DMS53 (cell line): ENCODE data around the gene UQCRC2.
"Not testable (repeated sequence)": the region's sequence is repeated elsewhere in the genome, so short reads cannot be mapped to it uniquely, and the experiment has no call there.

Source experiments
- DNase-seq: peaks from one replicate; lab custom pipeline; 2025; lab: John Stamatoyannopoulos, UW

The UQCRC2 gene

DNA sequence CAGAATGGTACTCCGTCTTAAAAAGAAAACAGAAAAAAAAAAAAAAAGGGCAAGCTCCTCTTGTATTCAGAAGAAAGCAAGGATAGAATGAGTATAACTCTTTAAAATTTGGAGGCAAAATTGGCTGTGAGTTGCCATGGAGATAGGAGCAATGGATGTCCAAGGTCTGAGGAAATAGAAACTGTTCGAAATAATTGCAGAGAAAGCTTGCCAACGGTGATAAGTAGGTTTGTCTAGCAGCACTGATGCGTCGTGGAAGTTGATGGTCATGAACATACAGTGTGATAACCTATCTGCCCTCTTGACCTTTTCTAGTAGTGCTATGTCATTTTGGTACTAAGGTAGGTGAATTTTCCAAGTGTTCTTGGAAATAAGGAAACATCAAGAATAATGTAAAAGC is 57.7 kb downstream of the UQCRC2 start:
- DNase-seq: no peak

DNA sequence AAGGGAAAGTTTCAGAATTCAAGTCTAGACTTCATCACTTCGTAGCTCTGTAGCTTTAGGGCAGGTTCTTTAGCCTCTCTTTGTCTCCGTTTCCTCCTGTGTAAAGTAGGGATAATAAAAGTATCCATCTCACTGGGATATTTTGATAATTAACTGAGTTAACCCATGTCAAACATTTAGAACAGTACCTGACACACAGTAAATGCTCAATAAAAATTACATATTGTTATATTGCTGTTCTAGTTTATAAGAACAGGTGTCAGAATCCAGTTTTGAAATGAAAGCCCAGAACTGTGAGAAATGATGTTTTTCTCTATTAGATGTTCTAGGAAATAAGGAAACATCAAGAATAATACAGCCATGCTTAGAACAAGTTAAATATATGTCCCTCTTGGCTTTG is 59.1 kb downstream of the UQCRC2 start:
- no peak for DNase-seq

DNA sequence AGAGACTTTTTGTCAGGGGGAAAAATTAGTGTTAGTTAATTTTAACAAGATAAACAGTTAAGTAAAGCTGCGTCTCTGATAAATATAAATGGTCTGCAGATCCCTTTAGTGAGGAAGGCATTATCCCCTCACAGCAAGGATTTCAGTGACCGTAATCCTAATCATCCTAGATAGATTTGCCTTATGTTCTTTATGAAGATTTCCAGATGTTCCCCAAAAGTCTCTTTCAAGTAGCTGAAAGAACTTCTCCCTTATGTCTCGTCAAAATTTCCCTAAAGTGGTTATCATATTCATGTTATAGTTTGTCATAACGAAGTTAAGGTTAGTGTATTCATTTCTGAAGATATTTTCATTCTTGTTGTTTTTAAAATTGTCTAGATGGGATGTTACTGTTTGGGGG is 60.3 kb downstream of the UQCRC2 start:
- DNase-seq: no peak

DNA sequence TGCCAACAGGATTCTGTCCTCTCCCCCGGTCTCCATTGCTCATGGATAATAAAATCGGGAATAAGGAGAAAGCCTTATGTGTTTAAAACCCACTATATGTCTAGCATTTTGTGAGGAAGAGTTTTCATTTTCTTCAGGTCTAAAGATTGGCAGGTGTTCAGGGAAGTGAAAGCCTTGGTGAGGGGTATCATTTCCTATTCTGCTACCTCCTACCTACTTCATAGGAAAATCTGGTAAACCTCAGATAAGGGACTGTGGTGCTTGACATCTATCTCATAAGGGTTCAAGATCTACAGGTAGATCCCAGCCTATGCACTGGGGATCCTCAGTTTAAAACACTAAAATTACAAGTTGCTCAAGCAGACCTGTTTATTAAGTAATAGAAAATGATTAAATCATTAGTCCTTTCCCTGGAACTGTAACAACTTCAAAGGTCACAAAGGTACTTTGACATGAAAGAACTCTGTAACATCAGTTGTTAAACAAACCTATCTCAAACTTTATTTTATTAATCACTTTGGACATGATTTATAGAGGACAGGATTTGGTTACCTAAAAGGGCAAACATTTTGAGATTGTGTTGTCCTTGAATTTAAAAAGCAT is 61.2 kb downstream of the UQCRC2 start:
- no peak for DNase-seq

DNA sequence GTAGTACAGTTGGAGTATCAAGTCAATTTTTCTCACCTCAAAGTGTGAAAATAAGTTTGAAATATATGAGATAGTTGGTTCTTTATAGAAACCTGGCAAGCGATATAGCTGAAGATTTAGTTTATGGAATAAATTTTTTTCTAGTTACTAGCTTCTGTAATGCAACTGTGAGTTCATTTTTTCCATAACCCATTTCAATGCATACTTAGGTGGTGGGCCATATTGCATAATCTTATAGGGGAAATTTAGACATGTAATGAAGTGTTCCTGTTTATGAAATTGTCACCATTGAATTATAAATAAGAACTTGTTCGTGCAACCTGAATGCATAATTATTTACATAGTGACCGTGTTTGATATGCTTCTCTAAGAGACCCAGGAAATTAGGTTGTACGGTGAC is 63.8 kb downstream of the UQCRC2 start:
- DNase-seq: no peak

DNA sequence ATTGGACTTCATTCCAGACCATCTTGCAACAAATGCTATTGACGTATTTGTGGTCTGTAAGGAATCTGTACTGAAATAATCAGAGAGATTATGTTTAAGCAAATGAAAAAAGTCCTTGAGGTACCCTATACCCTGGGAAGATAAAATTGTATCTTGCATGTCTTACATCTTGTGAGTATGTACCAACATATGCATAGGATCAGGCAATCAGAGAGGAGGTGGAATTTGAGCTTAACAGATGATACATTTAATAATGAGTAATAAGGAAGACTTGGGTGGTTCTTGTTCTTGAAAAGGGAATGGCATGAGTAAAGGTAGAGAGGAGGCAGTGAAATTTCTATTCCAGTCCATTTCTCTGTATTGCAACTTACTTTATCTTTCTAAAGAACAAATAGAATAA is 65.4 kb downstream of the UQCRC2 start:
- no peak for DNase-seq

DNA sequence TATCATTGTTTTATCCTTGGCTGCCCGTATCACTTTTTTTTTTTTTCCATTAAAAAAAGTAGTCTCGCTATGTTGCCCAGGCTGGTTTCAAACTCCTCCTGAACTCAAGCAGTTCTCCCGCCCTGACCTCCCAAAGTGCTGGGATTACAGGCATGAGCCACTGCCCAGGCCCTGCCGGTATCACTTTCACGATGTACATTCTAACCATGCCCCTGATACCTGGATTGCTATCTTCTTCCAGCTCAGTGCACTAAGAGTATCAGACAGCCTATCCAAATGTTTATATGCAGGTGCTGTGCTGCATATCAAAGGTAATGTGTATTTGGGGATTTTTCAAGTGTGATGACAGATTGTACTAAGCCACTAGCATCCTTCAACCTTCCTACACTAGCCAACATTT is 69.0 kb downstream of the UQCRC2 start:
- DNase-seq: no peak

DNA sequence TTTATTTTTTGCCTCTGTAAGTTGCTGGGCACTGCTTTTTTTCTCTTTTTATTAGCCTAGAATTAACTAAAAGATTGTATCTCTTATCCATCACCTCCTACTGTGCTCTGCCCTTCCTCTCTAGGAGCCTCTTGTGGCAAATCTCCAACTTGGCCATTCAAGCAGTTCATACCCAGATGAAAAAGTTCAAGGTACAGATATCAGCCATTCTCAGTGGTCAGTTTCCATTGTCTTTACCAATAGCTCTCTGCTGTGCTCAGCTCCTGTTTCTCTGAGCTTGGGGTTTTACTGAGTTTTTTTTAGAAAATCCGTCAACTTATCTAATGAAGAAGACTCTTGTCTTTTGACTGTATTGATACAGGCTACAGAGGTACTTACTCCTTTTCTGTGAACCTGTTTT is 70.3 kb downstream of the UQCRC2 start:
- DNase-seq: no peak

DNA sequence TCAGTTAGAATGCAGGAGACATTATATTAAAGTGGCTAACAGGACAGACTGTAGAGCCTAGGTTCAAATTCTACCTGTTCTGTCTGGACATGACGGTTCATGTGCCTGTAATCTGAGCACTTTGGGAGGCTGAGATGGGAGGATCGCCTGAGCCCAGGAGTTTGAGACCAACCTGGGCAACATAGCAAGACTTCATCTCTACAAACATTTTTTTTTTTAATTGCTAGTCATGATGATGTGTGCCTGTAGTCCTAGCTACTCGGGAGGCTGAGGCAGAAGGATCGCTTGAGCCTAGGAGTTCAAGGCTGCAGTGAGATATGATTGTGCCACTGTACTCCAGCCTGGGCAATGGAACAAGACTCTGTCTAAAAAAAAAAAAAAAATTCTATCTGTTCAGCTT is 71.6 kb downstream of the UQCRC2 start:
- DNase-seq: not testable (repeated sequence)

DNA sequence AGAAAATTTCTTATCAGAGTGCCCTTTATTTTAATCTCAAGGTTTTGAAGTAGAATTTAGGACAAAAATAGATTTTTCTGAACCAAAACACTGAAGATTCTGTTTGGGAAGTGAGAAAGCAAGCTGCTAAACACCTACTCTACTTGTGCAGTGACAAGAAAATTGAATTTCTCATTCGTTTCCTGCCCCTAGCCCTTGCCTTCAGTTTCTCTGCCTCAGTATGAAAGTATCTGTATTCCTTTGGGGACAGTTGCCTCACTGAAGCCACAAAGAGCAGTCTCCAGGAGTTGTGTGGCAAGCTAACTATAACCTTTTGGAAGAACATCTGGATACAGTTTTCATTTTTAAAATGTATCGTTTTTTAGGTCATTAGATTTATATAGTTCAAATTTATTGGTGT is 74.5 kb downstream of the UQCRC2 start:
- DNase-seq: no peak

DNA sequence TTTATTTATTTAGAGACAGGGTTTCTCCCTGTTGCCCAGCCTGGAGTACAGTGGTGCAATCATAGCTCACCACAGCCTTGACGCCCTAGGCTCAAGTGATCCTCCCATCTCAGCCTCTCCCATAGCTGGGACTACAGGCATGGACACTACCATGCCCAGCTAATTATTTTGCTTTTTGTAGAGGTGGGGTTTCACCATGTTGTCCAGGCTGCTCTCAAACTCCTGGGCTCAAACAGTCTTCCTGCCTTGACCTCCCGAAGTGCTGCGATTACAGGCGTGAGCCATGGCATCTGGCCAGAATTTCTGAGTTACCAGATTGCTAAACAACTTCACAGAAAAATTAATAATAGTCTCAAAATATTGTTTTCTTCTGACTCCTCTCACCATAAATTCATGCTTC is 76.5 kb downstream of the UQCRC2 start:
- no peak for DNase-seq

DNA sequence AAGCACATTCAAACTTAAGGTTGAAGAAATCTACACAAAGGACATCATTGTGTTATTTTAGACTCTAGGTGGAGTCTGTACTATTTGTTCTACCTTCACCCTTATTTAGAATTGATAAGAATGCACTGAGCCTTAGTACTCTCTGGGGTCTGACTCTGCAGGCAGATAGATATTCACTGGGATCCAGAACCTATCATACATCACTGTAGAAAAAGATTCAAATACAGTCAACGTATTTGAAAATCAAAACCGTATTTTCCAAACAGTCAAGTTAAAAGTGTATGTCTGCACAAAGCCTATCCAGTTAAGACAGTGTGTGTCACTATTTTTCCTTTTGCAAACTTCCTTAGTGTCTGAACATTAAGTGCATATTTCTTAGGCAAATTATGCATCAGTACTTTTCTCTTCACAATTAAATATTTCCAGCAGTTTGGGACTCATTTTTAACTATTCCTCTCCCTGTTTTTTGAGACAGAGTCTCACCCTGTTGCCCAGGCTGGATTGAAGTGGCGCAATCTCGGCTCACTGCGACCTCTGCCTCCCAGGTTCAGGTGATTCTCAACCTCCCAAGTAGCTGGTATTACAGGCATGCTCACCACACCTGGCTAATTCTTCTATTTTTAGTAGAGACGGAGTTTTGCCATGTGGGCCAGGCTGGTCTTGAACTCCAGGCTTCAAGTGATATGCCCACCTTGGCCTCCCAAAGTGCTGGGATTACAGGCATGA is 77.1 kb downstream of the UQCRC2 start:
- no peak for DNase-seq

DNA sequence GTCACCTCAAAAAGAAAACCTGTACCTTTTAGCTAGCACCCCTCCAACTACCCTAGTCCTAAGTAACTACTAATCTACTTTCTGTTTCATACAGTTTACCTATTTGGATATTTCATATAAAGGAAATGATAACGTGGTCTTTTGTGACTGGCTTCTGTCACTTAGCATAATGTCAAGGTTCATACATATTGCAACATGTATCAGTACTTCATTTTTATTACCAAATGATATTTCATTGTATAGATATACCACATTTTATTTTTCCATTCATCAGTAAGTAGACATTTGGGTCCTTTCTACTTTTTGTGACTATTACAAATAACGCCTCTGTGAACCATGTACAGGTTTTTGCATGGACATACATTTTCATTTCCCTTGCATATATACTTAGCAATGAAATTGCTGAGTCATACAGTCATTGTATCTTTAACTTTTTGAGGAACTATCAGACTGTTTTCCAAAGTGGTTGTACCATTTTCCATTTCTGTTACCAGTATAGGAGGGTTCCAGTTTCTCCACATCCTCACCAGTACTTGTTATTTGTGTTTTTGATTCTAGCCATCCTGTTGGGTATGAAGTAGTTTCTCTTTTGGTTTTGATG is 78.4 kb downstream of the UQCRC2 start:
- DNase-seq: no peak
